H1 (cell line): ENCODE results near the gene CNDP2. TPM values are rescaled to one million over a fixed set of nuclear protein-coding genes. Genes with fewer than 3 reads are reported as not detected.

ENCODE experiments used
- BCL11A ChIP-seq, 2 experiments: IDR thresholded peaks; one replicate each; pipeline ENCODE4 v1.6.1; 2011; ENCODE audit warnings: low read depth in 2 of 2, low read length in 2 of 2, mild to moderate bottlenecking in 2 of 2
- KDM5A ChIP-seq: fragments of 200-600 bp; IDR thresholded peaks from 2 replicates; pipeline ENCODE4 v1.7.1; 2012; ENCODE audit warnings: mild to moderate bottlenecking, low read length, inconsistent platforms, mixed read lengths
- PHF8 ChIP-seq: fragments of 200-600 bp; sonication (generic); conservative IDR thresholded peaks from 2 replicates; pipeline ENCODE4 v1.7.1; 2012; ENCODE audit warnings: low read depth, mild to moderate bottlenecking, inconsistent platforms, low read length, moderate library complexity
- USF2 ChIP-seq: IDR thresholded peaks from 2 replicates; pipeline ENCODE4 v1.6.1; 2011; ENCODE audit warnings: low read length, improper control_type of control experiment
- polyA plus RNA-seq, 7 experiments: library from polyadenylated mRNA; depleted of rRNA in 3 of 7; stranded (reverse) in 5 of 7; unstranded in 2 of 7; fragments of >200 nt in 5 of 7; fragments of 200-250 nt in 2 of 7; gene quantifications; 1 replicate in 5 of 7; 2 replicates in 1 of 7; 4 replicates in 1 of 7; pipeline versions ENCODE4 v1.2.1 to v1.2.3, GENCODE V29; 2011 to 2013; ENCODE audit warnings: missing spikeins in 2 of 7, mixed read lengths in 2 of 7
- total RNA-seq: library from RNA; stranded (reverse); fragmentation: NEBNext Ultra II Directional; extraction: Animal tissue kit (Norgen Biotek cat#: 25700); gene quantifications from 2 replicates; pipeline ENCODE4 v1.2.1, GENCODE V29; 2021

CNDP2 gene
- total and polyA plus RNA-seq, 2 of the 8 experiments (the other 6 are each of a cell fraction or from before 2014, with no cell fraction given) = 71.8 to 243 TPM

- TF ChIP-seq USF2 (no peak), KDM5A (no peak), PHF8 (no peak), BCL11A (IDR thresholded peaks at IDR 0.05; ENCODE audit: low read depth in 2 of 2, low read length in 2 of 2) (no peak)
Measured at GRCh38 chr18:74460825-74461224, 35.3 kb upstream of the CNDP2 start (continued).
